Hematopoietic multipotent progenitor cell treated with erythropoietin and hydrocortisone succinate and interleukin-3 and kit ligand, for 8 days (in vitro differentiated cells): ENCODE data around the gene SORCS2.
"Not testable (repeated sequence)": the region's sequence is repeated elsewhere in the genome, so short reads cannot be mapped to it uniquely, and the experiment has no call there.

Experiments
- DNase-seq: peaks from one replicate; pipeline ENCODE4 v3.0.0-alpha.2; 2015

The SORCS2 gene

DNA sequence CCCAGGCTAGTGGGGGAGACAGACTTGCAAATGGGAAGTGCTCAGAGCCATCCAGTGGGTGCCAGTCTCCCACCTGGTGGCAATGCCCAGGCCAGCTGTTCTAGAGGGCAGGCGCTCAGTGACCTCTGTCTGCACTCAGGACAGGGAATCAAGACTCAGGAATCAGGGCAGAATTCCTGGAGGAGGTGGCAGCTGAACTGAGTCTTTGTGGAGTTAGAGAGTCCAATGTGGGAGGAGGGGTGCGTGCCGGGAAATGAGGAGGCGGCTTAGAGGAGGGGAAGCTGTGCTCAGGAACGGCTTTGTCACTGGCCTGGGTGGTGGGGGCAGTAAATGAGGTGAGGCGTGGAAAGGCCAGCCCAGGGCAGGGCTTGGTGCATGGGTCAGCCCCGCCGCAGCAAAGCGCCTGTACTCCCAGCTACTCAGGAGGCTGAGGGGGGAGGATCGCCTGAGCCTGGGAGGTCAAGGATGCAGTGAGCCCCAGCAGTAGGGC lies 31.3 kb upstream of the SORCS2 start:
- DNase-seq, result no peak

DNA sequence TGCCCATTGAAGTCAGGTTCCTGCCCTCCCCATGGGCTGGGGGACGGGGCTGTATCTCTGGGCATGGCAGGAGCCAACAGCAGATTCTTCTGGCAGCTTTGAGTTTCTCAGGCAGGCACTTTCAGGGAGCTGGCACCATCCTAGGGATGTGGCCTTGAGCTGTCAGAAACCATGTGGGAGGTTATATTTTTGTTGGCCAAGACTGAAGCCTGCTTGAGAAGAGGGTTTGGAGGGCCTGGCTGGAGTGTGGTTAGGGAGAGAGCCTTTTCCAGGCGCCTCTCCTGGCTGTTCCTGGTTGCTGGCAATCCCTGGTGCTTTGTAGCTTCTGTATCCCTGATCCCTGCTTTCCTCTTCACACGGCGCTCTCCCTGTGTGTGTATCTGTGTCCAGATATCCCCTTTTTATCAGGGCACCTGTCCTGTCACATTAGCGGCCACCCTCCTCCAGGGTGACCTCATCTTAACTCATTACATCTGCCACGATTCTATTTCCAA lies 30.6 kb upstream of the SORCS2 start:
- DNase-seq, result no peak

DNA sequence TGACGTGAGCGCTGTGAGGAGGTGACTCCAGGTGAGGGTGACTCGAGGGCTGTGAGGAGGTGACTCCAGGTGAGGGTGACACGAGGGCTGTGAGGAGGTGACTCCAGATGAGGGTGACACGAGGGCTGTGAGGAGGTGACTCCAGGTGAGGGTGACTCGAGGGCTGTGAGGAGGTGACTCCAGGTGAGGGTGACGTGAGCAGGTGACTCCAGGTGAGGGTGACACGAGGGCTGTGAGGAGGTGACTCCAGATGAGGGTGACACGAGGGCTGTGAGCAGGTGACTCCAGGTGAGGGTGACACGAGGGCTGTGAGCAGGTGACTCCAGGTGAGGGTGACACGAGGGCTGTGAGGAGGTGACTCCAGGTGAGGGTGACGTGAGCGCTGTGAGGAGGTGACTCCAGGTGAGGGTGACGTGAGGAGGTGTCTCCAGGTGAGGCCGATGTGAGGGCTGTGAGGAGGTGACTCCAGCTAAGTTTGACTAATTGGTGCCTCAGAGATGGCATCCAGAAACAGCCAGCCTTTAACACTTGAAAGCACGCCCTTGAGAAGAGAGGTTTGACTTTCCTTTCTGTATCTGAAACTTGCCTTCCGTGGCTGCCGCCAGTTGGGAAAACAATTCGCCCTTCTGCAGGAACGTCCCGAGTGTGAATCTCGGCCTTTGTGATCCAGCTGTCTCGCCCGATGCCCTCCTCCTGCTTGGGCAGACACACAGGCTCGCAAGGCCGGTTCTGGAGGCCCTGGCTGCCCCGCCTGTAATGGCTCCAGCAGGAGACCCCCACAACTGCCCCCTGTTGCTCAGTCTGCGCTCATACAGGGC lies 27.1 kb upstream of the SORCS2 start:
- not testable (repeated sequence) for DNase-seq

DNA sequence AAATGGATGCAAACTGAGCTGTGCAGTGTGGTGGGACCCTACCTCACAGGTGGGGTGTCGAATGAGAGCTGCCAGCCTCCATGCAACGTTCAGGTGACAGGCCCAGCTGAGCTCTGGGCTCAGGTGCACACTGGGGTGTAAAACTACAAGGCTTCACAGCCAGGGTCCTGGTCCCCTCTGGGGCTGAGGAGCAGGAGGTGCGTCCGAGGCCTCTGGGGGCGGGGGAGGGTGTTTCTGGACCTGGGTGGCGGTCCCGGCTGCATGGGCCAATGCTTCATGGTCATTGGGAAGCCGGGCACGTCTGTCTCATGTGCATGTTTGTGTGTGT lies 26.5 kb upstream of the SORCS2 start:
- no peak for DNase-seq

DNA sequence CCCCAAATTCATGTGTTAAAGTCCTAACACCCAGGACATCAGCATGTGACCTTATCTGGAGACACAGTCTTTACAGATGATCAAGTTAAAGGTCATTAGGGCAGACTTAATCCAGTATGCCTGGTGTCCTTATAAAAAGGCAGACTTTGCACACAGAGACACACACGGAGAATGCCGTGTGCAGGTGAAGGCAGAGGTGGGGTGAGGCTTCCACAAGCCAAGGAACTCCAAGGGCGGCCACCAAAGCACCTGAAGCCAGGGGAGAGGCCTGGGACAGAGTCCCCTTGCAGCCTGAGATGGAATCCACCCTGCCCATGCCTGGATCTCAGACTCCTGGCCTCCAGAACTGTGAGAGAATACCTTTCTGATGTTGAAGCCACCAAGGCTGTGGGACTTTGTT lies 26.1 kb upstream of the SORCS2 start:
- DNase-seq, result no peak

DNA sequence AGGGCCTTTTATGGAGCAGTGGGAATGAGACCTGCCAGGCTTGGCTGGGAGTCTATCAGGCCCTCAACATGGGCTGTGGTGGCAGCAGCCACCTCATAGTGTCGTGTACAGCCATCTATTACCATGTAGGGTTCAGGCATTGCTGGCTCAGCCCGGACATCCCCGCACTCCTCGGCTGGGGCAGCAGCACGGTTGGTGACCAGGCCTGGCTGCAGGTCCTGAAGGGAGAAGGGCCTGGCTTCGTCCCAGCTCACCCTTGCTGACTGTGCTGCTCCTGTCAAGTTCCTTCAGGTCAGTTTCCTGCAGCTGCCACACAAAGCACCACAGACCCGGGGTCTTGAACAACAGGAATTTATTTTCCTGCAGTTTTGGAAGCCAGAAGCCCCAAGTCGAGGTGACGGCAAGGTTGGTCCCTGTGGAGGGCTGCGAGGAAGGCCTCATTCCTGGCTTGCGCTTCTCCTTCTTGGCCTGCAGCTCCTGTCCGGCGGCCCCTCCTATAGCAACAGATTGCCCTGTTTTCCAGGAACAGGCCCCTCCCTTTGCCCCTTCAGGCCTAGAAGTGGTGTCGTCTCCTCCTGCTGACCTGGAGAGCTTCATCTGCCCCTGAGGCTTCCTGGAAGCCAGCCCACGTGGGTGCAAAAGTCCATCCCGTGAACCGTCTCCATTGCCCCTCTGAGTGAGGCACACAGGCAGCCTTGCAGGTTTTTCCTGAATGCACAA lies 25.2 kb upstream of the SORCS2 start:
- DNase-seq, result no peak

DNA sequence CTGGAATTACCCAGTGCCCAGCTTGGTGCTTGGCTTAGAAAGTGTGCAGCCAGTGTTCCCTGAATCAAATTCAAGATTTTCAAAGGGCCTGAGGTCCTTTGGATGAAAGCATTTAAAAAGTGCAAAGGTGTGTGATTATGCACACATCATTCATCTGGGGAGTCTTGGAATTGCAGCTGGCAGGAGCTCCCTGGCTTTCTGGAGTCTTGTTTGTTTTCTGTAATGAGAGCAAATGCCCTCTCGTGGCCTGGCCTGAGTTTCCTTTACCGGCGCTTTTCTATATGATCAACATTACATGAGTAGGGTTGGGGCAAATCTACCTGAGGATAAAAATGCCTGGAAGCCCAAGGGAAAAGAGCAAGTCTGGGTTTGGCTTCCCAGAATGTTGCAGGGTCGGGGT lies 24.6 kb upstream of the SORCS2 start:
- DNase-seq, result no peak

DNA sequence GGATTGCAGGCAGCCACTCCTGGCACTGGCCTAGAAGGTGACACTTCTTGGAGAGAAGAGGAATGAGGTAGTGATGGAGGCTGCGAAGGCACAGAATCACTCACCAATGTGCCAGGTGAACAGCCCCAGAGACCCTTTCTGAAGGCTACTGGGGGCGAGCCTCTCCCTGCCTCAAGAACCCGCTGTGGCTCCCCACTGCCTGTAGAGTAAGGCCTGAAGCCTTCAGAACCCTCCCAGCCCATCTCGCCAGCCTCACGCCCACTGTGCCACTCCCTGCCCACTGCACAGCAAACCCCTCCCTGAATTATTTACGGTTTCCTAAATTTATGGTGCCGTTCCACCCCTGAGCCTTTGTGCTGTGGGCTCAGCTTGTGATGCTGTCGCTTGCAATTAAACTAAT lies 24.2 kb upstream of the SORCS2 start:
- DNase-seq, result no peak

DNA sequence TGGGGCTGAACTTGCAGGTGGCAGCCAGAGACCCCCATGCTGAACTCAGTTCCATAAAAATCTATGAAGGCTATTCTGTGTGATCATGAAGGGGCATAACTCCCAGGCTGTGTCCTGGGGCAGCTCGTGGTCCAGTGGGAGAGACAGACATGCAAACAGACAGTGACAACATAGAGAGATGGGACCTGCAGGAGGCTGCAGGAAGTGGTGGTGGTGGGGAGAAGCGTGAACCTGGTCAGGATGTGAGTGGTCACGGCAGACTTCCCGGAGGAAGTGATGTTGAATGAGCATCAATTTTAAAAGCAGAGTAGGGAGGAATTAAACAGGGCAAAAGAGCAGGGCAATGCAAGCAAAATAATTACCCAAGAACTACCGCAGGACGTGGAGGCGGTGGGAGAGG lies 23.2 kb upstream of the SORCS2 start:
- no peak for DNase-seq

DNA sequence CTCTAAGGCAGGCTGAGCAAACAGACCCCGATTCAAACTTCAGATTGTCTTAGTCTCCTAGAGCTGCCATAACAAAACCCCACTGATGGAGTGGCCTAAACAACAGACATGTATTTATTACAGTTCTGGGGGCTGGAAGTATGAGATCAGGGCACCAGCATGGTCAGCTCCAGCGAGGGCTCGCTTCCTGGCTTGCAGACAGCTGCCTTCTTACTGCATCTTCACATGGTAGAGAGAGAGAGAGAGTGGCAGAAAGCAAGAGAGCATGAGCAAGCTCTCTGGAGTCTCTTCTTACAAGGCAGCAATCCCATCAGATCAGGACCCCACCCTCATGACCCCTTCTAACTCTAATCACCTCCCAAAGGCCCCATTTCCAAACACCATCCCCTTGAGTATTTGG lies 22.3 kb upstream of the SORCS2 start:
- no peak for DNase-seq

DNA sequence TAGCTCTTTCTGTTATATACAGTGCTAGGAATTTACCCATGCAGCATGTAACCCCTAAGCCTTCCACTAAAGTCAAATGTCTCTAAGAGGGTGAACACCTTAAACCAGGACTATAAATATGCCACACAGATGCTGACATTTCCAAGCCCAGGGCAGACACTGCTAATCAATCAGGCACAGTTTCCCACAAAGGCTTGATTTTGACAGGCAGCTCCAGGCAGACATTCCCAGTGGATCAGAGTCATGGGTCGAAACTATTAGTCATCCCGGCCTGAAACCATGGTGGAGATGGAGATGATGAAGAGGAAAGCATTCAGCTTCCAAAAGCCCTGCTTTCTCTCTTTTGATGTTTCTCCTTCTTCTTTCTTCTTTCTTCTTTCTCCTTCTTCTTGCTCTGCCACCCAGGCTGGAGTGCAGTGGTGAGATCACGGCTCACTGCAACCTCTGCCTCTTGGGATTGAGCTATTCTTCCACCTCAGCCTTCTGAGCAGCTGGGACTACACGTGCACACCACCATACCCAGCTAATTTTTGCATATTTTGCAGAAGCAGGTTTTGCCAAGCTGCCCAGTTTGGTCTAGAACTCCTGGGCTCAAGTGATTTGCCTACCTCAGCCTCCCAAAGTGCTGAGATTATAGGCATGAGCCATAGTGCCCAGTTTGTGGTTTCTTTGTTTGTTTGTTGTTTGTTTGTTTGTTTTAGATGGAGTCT lies 21.0 kb upstream of the SORCS2 start:
- no peak for DNase-seq

DNA sequence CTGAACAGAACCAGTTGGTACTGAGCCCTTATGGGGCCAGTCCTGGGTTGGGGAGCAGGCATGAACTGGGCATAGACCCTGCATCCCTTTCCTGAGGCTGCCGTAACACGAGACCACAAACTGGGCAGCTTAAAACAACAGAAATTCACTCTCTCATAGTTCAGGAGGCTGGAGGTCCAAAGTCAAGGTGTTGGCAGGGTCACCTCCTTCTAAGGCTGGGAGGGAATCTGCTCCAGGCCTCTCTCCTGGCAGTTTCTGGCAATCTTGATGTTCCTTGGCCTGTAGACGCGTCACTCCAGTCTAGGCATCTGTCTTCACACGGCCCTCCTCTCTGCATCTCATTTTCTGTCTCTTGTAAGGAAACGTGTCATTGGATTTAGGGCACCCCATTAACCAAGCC lies 19.8 kb upstream of the SORCS2 start:
- no peak for DNase-seq

DNA sequence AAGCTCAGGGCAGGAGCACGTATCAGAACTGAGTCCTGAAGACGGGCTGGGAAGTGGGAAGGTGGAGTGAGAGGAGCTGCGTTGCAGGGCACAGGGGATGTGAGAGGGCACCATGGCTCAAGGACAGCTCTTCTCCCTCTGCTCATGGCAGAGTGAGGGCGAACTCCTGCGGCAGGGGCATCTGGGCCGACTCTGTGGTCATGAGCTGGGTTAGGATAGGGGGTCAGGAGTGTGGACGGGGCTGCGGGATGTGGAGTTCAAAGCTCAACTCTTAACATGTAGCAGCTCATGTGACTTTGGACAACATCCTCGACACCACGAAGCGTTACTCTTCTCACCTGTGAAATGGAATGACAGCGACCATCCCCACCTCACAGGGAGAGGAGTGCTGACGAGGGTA lies 19.4 kb upstream of the SORCS2 start:
- no peak for DNase-seq

DNA sequence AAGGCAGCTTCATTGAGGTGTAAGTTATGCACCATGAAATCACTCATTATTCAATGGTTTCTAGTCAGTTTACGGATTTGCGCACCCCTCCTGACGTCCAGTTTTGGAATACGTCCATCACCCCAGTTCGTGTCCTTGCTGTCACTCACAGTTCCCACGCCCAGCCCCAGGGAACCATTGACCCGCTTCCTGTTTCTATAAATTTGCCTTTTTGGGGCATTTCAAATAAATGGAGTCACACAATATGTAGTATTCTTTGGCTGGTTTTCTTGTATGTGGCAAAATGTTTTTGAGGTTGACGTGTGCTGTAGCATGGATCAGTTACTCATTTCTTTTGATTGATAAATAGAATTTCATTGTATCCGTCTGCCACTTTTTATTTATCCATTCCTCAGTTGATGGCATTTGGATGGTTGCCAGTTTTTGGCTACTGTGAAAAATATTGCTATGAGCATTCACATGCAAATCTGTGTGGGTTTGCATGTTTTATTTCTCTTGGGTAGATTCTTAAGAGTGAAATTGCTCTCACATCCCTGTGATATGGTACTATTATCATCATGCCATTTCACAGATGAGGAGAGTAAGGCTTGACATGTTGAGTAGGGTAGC lies 18.4 kb upstream of the SORCS2 start:
- DNase-seq, result no peak

DNA sequence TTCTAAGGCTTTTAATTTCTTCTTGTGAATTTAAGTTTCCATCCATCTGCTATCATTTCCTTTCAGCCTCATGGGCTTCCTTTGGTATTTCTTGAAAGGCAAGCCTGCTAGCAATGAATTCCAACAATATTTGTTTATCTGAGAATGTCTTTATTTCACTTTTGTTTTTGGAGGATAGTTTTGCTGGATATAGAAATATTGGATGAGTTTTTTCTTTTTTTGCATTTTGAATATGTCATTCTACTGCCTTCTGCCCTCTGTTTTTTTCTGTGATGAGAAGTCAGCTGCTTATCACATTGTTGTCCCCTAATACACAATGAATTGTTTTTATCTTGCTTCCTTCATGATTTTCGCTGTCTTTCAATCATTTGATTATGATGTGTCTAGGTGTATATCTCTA lies 13.2 kb upstream of the SORCS2 start:
- no peak for DNase-seq

DNA sequence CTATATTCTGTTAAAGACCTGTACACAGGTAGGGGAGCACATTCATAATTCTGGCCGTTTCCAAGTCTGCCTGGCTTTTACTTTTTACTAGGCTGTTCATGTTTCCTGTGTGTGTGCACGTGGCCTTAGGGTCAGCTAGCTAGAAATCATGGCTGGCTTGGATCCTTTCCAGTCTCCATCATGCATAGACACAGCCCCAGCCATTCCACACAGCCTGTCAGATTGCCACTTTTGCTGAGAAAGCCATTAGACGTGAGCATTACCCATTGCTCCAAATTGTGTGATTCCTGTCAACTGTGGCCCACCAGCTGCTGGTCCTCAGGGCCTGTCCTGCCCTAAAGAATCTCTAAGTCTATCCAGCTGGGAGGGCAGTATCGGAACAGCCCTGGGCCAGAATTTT lies 11.4 kb upstream of the SORCS2 start:
- DNase-seq, result no peak

DNA sequence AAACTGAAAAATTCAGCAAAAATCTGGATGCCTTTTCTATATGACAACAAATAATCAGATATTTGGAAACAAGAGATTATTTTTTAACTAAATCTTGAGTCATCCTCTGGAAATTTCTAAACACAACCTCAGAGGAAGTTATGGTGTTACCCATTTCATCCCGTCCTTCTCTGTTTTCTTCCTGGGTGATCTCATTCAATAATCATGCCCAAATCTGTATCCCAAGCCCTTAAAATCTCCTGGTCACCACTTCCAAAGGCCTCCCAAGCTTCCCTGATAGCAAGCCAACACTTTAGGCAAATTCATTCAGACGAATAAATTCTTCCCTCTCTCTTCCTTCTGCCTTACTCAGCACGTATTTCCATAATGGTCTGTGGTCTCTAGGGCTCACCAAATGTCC lies 9.7 kb upstream of the SORCS2 start:
- no peak for DNase-seq

DNA sequence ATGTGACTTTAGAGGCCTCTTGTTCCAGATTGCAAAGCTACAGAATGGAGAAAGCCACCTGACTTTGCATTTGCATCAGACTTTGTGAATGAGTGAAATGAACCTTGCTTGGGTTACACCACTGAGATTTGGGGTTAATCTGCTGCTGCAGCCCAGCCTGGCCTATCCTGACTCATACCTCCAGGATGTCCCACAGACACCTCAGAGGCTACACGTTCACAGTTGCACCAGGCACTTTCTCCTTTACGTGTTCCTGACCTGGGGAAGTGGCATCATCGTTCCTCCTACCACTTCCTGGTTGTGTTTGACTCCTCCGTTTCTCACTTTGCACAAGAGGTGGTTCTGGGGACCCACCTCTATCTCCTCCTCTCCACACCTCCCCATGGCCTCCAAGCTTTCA lies 9.2 kb upstream of the SORCS2 start:
- no peak for DNase-seq

DNA sequence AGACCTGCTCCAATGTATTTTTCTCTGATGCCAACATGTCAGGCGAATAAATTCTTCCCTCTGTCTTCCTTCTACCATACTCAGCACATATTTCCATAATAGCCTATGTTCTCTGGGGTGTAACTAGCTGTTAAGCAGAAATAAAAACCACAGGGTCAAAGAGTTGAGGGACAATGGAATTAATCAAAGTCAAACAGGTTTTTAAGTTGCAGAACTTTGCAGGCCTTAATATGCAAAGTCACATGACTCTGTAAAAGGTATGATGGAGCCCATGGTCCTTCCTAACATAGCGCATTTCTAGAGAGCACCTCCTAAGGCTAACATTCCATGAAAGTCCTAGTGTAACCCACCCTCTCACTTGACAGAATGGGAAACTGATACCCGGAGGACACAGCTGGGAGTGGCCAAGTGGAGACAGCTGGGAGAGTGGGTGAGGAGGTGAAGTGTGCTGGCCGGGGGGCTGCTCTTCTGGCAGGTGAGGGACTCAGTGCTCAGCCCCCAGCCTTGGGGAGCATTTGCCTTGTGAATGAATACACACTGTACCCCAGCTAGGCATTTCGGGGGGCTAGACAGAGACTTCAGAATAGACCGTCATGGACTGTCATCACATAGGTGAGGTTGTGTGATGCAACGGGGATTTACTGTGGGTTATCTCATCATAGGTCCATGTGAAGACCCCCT lies 8.4 kb upstream of the SORCS2 start:
- no peak for DNase-seq

DNA sequence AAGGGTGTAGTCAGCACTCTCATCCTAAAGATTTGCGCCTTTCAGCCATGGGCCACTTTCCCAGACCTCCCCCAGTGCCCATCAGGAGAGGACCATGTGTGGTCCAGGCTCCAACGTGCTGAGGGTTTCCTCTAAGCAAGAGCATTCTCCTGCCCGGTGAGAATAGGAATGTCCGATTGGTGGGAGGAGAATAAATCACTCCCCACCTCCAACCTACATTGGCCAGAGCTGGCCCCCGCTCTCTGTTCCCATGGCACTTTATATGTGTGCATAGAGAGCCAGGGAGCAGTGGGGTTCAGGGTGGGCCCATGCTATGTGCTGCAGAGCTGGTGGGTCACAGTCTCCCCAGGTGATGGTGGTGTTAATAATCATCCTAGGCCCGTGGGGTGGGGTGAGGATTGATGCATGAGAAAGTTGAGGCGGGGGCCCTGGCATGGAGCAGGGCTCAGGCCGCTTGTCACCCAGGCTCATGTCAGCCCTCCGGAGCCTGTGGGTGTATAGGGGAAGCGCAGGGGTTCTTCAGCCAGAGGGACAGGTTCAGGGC lies 6.8 kb upstream of the SORCS2 start:
- no peak for DNase-seq

DNA sequence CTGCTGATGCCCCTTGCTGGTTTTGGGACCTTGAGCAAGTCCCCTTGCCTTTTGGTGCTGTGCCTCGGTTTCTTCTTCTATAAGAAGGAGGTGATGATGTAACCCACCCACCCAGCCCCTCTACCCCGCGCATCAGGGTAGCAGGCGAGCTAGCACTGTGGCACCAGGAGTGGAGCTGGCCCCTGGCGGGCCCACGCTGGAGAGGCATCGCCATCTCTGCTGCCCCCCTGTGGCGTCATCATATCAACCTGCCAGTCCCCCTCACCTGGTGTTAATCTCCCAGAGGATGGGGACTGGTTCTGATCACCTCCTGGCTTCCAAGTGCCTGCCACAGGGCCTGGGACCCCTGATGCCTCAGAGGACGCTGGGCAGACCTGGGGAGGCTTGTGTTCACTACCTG lies 6.3 kb upstream of the SORCS2 start:
- DNase-seq, result no peak

DNA sequence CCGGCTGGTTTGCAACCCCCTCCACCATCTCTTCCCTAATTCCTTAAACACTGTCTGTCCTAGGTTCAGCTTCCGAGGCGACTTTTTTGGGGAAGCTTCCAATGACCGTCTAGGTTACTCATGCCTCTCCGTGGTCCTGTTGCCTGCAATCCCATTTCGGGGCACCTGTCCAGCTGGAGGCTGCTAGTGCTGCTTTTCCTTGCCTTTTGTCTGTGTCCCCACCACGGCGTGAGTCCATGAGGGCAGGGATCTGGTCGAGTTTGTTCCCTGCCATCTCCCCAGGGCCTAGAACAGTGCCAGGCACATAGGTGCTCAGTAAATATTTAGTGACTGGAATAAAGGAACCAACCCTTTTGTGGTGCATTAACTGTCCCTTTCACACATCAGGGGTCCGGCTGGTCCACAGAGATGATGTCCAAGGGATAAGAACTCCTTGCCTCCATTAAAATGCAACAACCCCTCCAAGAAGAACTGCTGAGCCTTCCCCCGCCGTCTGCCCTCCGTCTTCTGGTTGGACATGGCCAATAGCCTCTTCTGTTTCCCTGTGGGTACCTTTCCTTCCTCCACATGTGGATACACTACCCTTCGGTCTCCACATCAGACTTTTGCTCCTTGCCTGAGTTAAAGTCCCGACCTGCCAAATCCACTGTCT lies 5.7 kb upstream of the SORCS2 start:
- no peak for DNase-seq
